Heart left ventricle (tissue), 13 donors: ENCODE measurements around the gene MICU1.

Experiments
- POLR2A ChIP-seq, 2 donors: fragments of 450-650 bp; IDR thresholded peaks; one replicate each; pipeline ENCODE4 v1.6.1; 2017; ENCODE audit warnings: antibody characterized with exemption in 2 of 2, mild to moderate bottlenecking in 2 of 2, moderate library complexity in 2 of 2
- TF ChIP-seq, protein P1 (sequence below), 12 donors: fragments of 200-600 bp; sonication (generic) in 4 of 12; IDR thresholded peaks; one replicate each; pipeline versions ENCODE4 v1.5.0 to v1.8.0; 2018 to 2022; ENCODE audit warnings: antibody characterized with exemption in 12 of 12, mild to moderate bottlenecking in 5 of 12
- donor health status: ischemic (EF 13 %, LVEDD 7.1; RV severe dilation, severe dysfunction).
- donor health status: DM: no; HTN: yes; CAD: no.
- donor health status: DM: no; HTN: no; CAD: no.
- donor health status: ischemic (EF 25% LVEDD 6.9; RV normal size, moderate dysfunction).
- donor health status: ischemic (EF 25% LVEDD 5.7; RV mildly dilated, moderate dysfunction).
- donor health status: ischemic (EF 35%, LVEDD 5.7; RV mildly dilated, moderate dysfunction).
- donor health status: nonischemic (EF 11% LVEDD 7.7; RV severe dilation, severe dysfunction).
- donor health status: DM: yes; HTN: yes; CAD: no.
- donor health status: PGD.
- donor health status: ischemic (EF 29% LVEDD 5.4; RV normal size, mild dysfunction).
- donor health status: nonischemic (EF 23%, LVEDD 6.1; RV moderate dilation, normal function).

DNA sequence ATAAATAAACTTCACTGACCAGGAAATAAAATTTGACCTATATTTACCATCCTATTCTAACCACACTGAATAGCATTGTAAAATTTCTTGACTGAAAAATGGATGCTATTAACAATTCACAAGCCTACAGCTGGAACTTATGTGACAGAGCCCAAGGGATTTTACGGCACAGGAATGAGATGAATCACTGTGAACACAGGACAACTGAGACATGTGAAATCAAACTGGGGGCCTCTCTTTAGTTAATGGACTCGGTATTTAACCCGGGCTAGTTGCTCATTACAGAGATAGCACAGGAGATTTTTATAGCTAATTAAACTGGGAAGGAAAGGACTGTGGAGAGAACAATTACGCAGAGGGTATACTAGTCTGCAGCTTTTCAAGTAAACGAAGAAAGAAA, 100.6 kb downstream of the MICU1 start:
- TF ChIP-seq, protein P1, sequence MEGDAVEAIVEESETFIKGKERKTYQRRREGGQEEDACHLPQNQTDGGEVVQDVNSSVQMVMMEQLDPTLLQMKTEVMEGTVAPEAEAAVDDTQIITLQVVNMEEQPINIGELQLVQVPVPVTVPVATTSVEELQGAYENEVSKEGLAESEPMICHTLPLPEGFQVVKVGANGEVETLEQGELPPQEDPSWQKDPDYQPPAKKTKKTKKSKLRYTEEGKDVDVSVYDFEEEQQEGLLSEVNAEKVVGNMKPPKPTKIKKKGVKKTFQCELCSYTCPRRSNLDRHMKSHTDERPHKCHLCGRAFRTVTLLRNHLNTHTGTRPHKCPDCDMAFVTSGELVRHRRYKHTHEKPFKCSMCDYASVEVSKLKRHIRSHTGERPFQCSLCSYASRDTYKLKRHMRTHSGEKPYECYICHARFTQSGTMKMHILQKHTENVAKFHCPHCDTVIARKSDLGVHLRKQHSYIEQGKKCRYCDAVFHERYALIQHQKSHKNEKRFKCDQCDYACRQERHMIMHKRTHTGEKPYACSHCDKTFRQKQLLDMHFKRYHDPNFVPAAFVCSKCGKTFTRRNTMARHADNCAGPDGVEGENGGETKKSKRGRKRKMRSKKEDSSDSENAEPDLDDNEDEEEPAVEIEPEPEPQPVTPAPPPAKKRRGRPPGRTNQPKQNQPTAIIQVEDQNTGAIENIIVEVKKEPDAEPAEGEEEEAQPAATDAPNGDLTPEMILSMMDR (IDR thresholded peaks at IDR 0.05) = no peak
- no peak for TF ChIP-seq POLR2A (IDR thresholded peaks at IDR 0.05)
